Neural cell (in vitro differentiated cells): Measurements from ENCODE around the gene LUC7L3.

ENCODE experiments used
- EZH2 ChIP-seq: fragments of 200-600, 300-800 bp; shearing (Covaris generic), sonication (generic); IDR thresholded peaks from 2 replicates; pipeline ENCODE4 v1.6.1; 2014; ENCODE audit warnings: antibody characterized with exemption, low read length, borderline replicate concordance, mild to moderate bottlenecking; ENCODE audit not compliant: insufficient read depth, poor library complexity, severe bottlenecking
- MXI1 ChIP-seq: fragments of 450-650 bp; conservative IDR thresholded peaks from 2 replicates; pipeline ENCODE4 v1.6.1; 2014; ENCODE audit warnings: antibody characterized with exemption, mild to moderate bottlenecking; ENCODE audit not compliant: poor library complexity, severe bottlenecking
- POLR2AphosphoS5 ChIP-seq: IDR thresholded peaks from 2 replicates; pipeline ENCODE4 v1.6.1; 2012
- RAD21 ChIP-seq: fragments of 450-650 bp; conservative IDR thresholded peaks from 2 replicates; pipeline ENCODE4 v1.6.1; 2014; ENCODE audit warnings: antibody characterized with exemption, mild to moderate bottlenecking, moderate library complexity
- TAF1 ChIP-seq: IDR thresholded peaks from 2 replicates; pipeline ENCODE4 v1.6.1; 2012; ENCODE audit warnings: low read depth
- TF ChIP-seq, protein P1 (sequence below): fragments of 450-650 bp; IDR thresholded peaks from 2 replicates; pipeline ENCODE4 v1.5.1; 2014; ENCODE audit warnings: antibody characterized with exemption, mild to moderate bottlenecking, moderate library complexity; ENCODE audit not compliant: poor library complexity, severe bottlenecking

DNA sequence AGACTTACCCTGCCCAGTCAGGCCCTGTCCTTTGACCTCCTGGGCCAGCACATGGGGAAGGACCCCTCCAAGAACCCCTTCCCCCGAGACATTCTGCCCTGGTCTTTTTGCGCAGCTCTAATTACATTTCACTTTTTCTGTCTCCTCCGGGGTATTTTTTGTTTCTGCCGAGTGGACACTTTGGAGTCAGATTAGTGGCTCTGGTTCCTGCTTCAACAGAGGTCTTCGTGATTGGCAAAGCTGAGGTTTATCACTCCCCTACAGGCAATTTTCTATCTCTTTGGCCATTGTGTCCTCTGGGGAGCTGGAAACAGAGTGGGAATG, 35.2 kb upstream of the LUC7L3 start:
- TF ChIP-seq, protein P1, sequence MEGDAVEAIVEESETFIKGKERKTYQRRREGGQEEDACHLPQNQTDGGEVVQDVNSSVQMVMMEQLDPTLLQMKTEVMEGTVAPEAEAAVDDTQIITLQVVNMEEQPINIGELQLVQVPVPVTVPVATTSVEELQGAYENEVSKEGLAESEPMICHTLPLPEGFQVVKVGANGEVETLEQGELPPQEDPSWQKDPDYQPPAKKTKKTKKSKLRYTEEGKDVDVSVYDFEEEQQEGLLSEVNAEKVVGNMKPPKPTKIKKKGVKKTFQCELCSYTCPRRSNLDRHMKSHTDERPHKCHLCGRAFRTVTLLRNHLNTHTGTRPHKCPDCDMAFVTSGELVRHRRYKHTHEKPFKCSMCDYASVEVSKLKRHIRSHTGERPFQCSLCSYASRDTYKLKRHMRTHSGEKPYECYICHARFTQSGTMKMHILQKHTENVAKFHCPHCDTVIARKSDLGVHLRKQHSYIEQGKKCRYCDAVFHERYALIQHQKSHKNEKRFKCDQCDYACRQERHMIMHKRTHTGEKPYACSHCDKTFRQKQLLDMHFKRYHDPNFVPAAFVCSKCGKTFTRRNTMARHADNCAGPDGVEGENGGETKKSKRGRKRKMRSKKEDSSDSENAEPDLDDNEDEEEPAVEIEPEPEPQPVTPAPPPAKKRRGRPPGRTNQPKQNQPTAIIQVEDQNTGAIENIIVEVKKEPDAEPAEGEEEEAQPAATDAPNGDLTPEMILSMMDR = no peak
- TF ChIP-seq POLR2AphosphoS5 (no peak), MXI1 (no peak), TAF1 (no peak), RAD21 (no peak), EZH2 (no peak)
